ENCODE measurements around the gene LPGAT1.

The LPGAT1 gene

DNA sequence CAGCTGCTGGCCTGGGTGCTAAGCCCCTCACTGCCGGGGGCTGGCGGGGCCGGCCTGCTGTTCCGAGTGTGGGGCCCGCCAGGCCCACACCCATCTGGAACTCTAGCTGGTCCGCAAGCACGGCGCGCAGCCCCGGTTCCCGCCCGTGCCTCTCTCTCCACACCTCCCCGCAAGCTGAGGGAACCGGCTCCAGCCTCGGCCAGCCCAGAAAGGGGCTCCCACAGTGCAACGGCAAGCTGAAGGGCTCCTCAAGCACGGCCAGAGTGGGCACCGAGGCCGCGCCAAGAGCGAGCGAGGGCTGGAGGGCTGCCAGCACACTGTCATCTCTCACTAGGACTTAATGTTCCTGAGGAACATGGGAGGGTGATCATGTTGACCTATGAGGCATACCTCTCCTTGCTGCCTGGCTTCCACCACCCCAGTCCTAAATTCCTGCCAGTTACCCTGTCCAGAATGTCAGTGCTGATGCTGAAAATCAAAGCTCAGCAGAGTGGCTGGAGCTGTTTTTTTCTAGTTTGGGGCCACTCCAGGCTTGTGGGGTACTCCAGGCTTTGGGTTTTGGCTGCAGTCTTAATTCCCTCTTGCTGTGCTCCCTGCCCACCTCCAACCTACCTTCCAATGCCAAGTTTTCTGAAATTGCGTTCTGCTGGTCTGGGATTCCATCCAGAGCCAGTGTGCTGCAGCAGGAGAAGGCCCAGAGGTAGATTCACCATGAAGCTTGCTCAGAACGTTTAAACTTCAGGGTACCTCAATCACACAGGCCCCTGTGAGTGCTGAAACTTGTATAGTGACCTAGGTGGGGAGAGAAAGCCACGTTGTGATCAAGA, 44.2 kb upstream of the LPGAT1 start:
- TF ChIP-seq REST (IDR thresholded peaks at IDR 0.05; ENCODE audit: insufficient read depth in 1 of 2, low read depth in 2 of 2, low read length in 2 of 2) = no peak
- TF ChIP-seq TAF1 (IDR thresholded peaks at IDR 0.05; ENCODE audit: borderline replicate concordance, insufficient read depth, low read length) = no peak
- no peak for TF ChIP-seq SIN3A (IDR thresholded peaks at IDR 0.05; ENCODE audit: borderline replicate concordance, insufficient read depth, low read length)
- TF ChIP-seq POLR2AphosphoS5 (IDR thresholded peaks at IDR 0.05; ENCODE audit: low read depth, low read length) = no peak
- no peak for TF ChIP-seq FOXP2 (optimal IDR thresholded peaks at IDR 0.05; ENCODE audit: borderline replicate concordance, extremely low read depth, extremely low read length, insufficient read depth)

- TF ChIP-seq REST (IDR thresholded peaks at IDR 0.05; ENCODE audit: insufficient read depth in 1 of 2, low read depth in 2 of 2, low read length in 2 of 2) = no peak
- no peak for TF ChIP-seq POLR2AphosphoS5 (IDR thresholded peaks at IDR 0.05; ENCODE audit: low read depth, low read length)
- no peak for TF ChIP-seq SIN3A (IDR thresholded peaks at IDR 0.05; ENCODE audit: borderline replicate concordance, insufficient read depth, low read length)
- no peak for TF ChIP-seq TAF1 (IDR thresholded peaks at IDR 0.05; ENCODE audit: borderline replicate concordance, insufficient read depth, low read length)
- no peak for TF ChIP-seq FOXP2 (optimal IDR thresholded peaks at IDR 0.05; ENCODE audit: borderline replicate concordance, extremely low read depth, extremely low read length, insufficient read depth)
Observed at GRCh38 chr1:211870156-211870555, 39.6 kb upstream of the LPGAT1 start.

GRCh38 chr1:211865180-211865579, 34.6 kb upstream of the LPGAT1 start:
- no peak for TF ChIP-seq SIN3A (IDR thresholded peaks at IDR 0.05; ENCODE audit: borderline replicate concordance, insufficient read depth, low read length)
- TF ChIP-seq FOXP2 (optimal IDR thresholded peaks at IDR 0.05; ENCODE audit: borderline replicate concordance, extremely low read depth, extremely low read length, insufficient read depth) = no peak
- TF ChIP-seq POLR2AphosphoS5 (IDR thresholded peaks at IDR 0.05; ENCODE audit: low read depth, low read length) = no peak
- TF ChIP-seq REST (IDR thresholded peaks at IDR 0.05; ENCODE audit: insufficient read depth in 1 of 2, low read depth in 2 of 2, low read length in 2 of 2) = no peak
- TF ChIP-seq TAF1 (IDR thresholded peaks at IDR 0.05; ENCODE audit: borderline replicate concordance, insufficient read depth, low read length) = no peak

GRCh38 chr1:211859405-211859804, 28.8 kb upstream of the LPGAT1 start:
- no peak for TF ChIP-seq POLR2AphosphoS5 (IDR thresholded peaks at IDR 0.05; ENCODE audit: low read depth, low read length)
- TF ChIP-seq REST (IDR thresholded peaks at IDR 0.05; ENCODE audit: insufficient read depth in 1 of 2, low read depth in 2 of 2, low read length in 2 of 2) = no peak
- TF ChIP-seq TAF1 (IDR thresholded peaks at IDR 0.05; ENCODE audit: borderline replicate concordance, insufficient read depth, low read length) = no peak
- TF ChIP-seq SIN3A (IDR thresholded peaks at IDR 0.05; ENCODE audit: borderline replicate concordance, insufficient read depth, low read length) = no peak
- no peak for TF ChIP-seq FOXP2 (optimal IDR thresholded peaks at IDR 0.05; ENCODE audit: borderline replicate concordance, extremely low read depth, extremely low read length, insufficient read depth)
